Measurements from ENCODE around the gene HTR4.
"Not testable (repeated sequence)": the region's sequence is repeated elsewhere in the genome, so short reads cannot be mapped to it uniquely, and the experiment has no call there.

The HTR4 gene

DNA sequence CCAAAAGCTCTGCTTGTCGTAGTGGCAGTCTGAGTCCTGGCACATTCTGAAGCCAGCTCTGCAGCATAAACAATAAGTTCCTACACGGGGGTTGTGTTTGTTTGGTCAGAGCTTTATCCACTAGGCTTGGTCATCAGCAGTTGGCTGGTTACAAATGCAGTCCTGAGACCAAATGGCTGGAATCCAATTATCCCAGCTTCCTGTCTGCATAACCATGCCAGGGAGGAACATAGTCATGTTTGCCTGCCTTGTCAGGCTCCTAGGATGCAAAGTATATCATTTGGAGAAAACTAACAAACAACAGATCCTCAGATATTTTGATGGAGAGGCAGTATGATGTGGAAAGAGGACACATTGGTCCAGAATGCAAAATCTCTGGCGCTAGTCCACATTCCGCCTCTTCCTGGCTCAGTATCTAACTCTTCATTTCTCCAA lies 184.8 kb downstream of the HTR4 start:
- DNase-seq (ENCODE audit: low spot score): no peak
- no peak for TF ChIP-seq CTCF (IDR thresholded peaks at IDR 0.05; ENCODE audit: extremely low read depth, missing control alignments)

- not testable (repeated sequence) for DNase-seq (ENCODE audit: low spot score)
These were observed 185.6 kb downstream of the HTR4 start for GRCh38 chr5:148468746-148469145.

GRCh38 chr5:148467958-148468357 lies 186.4 kb downstream of the HTR4 start:
- no peak for TF ChIP-seq CTCF (IDR thresholded peaks at IDR 0.05; ENCODE audit: extremely low read depth, missing control alignments)
- DNase-seq (ENCODE audit: low spot score): no peak

DNA sequence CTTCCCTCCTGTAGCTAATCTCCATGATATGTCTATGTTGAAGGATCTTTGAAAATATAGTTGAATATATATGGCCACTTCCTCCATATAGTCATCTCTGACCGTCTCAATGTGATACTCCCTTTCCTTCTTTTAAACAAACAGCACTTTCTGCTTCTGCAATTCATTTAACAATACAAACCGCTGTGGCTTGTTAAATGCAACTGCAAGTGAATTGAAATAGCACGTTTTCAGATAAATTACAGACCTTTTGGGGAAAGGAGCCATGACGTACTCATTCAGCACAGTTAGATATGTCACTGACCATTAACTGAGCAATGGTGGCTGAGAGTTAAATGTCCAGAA lies 188.1 kb downstream of the HTR4 start:
- DNase-seq (ENCODE audit: low spot score): no peak
- TF ChIP-seq CTCF (IDR thresholded peaks at IDR 0.05; ENCODE audit: extremely low read depth, missing control alignments): no peak

GRCh38 chr5:148465381-148466235 lies 188.7 kb downstream of the HTR4 start:
- DNase-seq (ENCODE audit: low spot score): no peak
- TF ChIP-seq CTCF (IDR thresholded peaks at IDR 0.05; ENCODE audit: extremely low read depth, missing control alignments): no peak

GRCh38 chr5:148459669-148460068 lies 194.7 kb downstream of the HTR4 start:
- no peak for DNase-seq (ENCODE audit: low spot score)
- TF ChIP-seq CTCF (IDR thresholded peaks at IDR 0.05; ENCODE audit: extremely low read depth, missing control alignments): no peak

GRCh38 chr5:148458036-148458888 lies 196.1 kb downstream of the HTR4 start:
- TF ChIP-seq CTCF (IDR thresholded peaks at IDR 0.05; ENCODE audit: extremely low read depth, missing control alignments): no peak
- no peak for DNase-seq (ENCODE audit: low spot score)

Data from GM20000 (cell line).